ENCODE results near the gene FAM20C. TPM values are rescaled to one million over a fixed set of nuclear protein-coding genes. Genes with fewer than 3 reads are reported as not detected.
"Not testable (repeated sequence)": the region's sequence is repeated elsewhere in the genome, so short reads cannot be mapped to it uniquely, and the experiment has no call there.

Gene FAM20C
- total RNA-seq, 1 donor from 2014 or later: 0.70 TPM

- intact Hi-C loops (cut with micrococcal nuclease): no loop called here
Observed at GRCh38 chr7:173209-173918, 19.0 kb upstream of the FAM20C start.

GRCh38 chr7:174716-175115 is 17.7 kb upstream of the FAM20C start:
- intact Hi-C loops (cut with micrococcal nuclease): no loop called here

GRCh38 chr7:175955-176354 is 16.4 kb upstream of the FAM20C start:
- intact Hi-C loops (cut with micrococcal nuclease): no loop called here

- intact Hi-C loops (cut with micrococcal nuclease): no loop called here
Observed at GRCh38 chr7:176381-176780, 16.0 kb upstream of the FAM20C start.

DNA sequence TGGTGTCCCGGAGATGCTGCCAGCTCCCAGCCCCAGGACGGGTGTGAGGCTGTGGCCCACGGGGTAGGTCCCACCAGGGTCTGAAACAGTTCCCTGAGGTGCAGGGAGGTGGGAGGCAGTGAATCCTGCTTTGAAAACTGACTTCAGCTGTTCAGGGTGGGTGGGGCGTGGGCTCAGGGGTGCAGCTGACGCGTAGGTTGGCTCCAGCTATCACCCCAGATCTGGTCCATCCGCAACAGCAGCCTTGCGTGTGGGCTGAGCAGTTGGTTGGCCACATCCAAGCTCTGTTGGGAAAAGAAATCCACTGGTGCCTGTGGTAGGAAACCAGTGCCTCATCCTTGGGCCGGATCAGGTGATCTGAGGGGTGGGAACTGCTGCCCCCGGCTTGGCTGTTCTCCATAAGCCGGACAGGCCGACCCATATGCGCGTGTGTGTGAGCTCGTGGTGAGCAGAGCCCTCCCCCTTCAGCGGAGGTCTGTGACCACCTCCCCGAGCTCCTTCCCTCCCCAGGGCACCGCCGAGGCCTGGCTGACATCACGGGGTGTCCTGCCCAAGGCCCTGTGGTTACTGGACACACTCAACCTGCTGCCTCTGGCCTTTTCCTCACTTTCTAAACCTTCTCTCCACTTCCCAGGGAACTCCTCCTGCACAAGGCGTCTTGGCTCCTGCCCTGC is 15.4 kb upstream of the FAM20C start:
- intact Hi-C loops (cut with micrococcal nuclease): no loop called here

- intact Hi-C loops (cut with micrococcal nuclease): no loop called here
Observed at GRCh38 chr7:178444-178843, 13.9 kb upstream of the FAM20C start.

DNA sequence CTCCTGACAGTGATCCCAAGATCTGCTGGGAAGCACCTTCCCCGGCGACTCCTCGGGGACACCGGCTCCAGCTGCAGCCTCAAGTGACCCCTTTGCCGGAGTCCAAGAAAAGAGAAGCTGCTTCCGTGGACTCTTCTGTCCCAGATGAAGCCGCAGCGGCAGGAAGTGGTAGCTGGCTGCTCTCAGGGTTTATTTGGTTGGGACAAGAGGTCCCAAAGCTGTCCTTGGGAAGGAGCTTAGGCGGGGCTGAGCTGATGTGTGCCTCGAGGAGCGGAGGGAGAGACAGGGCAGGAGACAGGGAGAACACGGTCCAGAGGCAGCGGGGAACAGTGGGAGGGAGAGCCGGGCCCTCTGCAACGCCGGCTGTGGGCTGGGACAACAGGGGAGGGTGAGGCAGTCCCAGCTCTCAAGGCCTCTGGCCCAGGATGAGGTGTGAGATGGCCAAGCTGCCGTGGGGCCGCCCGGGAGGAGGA is 13.1 kb upstream of the FAM20C start:
- intact Hi-C loops (cut with micrococcal nuclease): no loop called here

- intact Hi-C loops (cut with micrococcal nuclease): no loop called here
Observed at GRCh38 chr7:179948-180694, 12.2 kb upstream of the FAM20C start.

DNA sequence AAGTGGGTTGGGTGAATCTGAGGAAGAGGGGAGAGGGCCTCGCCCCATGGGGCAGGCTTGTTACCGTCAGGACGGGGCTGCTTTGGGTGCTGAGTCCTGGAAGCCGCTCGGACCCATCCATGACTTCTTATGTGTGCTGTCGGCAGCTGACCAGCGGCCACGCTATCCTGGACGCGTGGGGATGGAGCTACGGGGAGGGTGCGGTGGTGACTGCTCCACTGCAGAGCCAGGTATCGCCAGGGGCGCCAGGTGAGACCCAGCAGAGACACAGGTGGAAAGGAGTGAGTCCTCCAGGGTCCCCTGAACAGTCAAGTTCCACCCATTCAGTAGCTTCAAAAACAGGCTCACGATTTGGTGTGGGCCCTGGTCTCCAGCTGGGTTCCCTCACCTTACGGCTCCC is 10.6 kb upstream of the FAM20C start:
- intact Hi-C loops (cut with micrococcal nuclease): no loop called here

DNA sequence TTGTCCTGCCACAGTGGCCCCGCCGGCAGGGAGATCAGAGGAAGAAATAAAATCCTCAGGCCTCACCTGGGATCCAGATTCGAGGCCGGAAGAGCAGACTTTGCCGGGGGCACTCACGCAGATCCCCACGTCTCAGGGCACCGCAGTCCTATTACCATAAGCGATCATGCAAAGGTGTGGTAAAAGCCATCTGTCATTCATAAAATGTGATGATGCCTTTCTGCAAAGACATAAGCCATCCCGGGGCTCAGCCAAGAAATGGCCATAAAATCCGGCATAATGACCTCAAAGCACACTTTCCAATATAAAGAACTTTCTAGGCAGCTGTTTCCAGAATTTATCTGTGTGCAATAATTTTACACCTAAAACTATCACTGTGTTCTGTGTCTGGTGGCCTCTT is 9.9 kb upstream of the FAM20C start:
- intact Hi-C loops (cut with micrococcal nuclease): not testable (repeated sequence)

DNA sequence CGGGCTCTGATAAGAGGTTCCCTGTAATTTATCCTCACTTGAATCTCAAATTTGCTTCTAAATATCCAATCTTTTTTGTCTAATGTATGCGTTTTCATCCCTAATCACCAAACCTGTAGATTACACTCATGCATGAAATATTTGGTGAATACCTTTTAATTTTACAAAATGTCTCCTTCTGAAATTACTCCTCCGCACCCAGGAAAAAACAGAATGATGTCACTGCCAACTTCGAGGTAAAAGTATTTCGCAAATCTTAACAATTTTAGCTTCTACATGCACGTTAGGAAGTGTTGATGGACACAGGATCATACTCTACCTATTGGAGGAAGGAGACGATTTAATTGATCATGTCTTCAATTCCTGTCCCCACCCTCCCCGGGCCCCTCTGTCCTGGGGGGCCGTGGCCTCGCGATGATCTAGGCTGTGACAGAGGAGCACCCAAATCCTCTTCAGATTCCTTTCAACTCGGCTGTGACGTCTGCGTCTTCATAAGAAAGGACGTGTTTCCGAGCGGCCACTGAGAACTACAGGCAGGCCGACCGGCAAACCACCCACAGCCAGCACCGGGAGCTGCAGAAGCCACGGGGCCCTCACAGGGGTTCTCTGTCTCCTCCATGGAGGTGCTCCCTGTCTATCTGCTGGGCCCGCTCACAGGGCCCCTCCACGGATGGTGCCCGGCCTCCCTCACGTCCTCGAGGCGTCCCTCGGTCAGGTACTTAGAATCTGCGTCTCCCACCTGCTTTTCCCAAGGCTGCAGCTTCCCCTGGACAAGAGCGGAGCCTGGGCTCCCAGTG is 8.7 kb upstream of the FAM20C start:
- intact Hi-C loops (cut with micrococcal nuclease): no loop called here

DNA sequence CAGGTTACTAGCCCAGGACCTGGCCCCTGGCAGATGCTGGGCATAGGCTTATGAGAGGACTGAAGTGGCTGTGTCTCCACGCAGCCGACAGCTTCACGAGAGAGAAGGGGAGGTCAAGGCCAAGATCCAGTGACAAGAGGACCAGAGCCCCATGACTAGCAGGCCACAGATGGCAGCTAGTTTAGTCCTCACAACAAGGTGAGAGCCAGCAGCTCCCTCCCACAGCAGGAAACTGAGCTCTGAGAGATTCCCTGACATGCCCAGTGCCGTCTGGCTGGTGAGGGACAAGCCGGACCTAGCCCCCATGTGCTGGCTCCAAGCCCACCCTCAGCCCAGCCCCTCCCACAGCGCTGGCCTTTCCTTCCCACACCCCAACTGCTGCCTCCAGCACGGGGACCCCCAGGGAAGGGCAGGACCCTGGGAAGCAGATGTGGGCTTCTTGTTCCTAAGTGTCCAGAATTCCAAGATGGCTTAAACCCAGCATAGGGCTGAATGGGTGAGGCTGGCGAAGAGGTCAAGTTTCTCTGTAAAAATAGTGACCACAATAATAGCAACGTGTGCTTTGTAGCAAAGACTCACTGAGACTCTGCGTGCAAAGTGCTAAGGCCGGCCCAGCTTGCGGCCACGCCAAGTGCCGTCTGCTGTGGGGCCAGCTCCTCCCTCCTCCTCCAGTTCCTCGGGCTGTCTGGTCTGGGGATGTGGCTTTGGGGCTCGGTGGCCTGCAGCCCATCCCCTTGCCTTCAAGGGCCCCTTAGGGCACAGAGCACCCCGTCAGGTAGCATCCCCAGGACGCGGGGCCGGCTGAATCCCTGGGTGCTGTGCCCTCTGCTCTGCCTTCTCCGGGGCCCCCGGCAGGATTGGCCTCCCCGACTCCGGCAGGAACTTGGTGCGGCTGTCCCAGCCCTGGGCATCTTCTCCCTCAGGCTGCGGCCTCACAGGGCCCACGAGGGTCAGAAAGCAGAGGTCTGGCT is 7.8 kb upstream of the FAM20C start:
- intact Hi-C loops (cut with micrococcal nuclease): no loop called here

DNA sequence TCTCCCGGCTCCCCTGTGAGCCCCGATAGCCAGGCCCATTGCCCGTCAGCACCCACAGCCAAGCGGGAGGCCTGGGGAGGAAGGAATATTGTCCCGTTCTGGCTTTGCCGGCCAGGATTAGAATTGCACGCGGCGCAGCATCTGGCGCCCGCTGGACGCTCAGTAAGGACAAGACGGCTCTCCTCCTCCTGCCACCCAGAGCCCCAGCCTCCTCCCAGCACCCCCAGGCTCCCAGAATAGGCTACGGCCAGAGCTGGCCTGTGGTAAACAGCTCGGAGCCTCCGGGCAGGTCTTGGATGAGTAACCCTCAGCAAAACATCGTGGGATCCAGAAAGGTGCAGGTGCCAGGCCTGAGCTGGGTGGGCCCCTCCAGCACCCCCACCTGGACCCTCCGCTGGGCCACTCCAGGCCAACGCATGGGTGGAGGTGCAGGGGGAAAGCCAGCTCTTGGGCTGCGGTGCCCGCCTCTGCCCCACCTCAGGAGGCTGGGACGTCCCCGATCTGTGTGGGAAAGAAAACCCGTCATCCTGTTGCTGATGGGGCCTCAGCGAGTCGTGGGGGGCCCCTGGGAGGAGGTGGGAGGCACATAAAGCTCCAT is 5.8 kb upstream of the FAM20C start:
- intact Hi-C loops (cut with micrococcal nuclease): no loop called here

DNA sequence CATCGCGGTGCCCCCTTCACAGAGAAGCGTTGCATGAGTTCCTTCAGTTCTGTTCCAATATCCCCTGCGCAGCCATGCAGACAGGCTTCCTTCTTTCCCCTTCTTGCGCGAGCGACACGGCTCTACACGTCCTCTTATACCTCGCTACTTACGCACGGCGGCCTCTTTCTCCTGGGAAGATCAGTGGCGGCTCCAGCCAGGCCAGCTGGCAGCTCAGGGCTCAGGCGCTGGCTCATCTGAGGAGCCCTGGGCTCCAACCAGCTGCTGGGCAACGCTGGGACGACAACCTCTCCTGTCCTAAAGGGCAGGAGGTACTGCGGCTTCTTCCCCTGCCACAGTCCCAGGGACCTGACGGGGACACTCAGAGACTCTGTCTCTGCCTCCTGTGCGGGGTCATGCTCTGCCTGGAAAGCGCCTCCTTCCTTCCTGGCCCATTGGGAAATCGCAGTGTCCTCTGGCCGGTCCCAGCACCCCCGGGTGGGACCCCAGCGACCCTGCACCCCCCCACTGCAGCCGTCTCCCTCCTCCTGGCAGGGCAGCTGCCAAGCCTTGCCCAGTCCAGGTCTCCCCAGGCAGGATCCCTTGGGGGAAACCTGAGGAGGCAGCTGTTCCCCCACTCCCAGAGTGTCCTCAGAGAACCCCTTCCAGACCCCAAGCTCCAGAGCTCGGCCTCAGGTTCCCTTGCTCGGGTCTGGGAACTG is 5.0 kb upstream of the FAM20C start:
- intact Hi-C loops (cut with micrococcal nuclease): no loop called here

GRCh38 chr7:188174-188573 is 4.2 kb upstream of the FAM20C start:
- intact Hi-C loops (cut with micrococcal nuclease): no loop called here

GRCh38 chr7:188727-189500 is 3.5 kb upstream of the FAM20C start:
- intact Hi-C loops (cut with micrococcal nuclease): no loop called here

GRCh38 chr7:189719-190118 is 2.7 kb upstream of the FAM20C start:
- intact Hi-C loops (cut with micrococcal nuclease): no loop called here

GRCh38 chr7:190196-190595 is 2.2 kb upstream of the FAM20C start:
- intact Hi-C loops (cut with micrococcal nuclease): no loop called here
